ENCODE data around the gene BRICD5.
"Not testable (repeated sequence)": the region's sequence is repeated elsewhere in the genome, so short reads cannot be mapped to it uniquely, and the experiment has no call there.

The BRICD5 gene

DNA sequence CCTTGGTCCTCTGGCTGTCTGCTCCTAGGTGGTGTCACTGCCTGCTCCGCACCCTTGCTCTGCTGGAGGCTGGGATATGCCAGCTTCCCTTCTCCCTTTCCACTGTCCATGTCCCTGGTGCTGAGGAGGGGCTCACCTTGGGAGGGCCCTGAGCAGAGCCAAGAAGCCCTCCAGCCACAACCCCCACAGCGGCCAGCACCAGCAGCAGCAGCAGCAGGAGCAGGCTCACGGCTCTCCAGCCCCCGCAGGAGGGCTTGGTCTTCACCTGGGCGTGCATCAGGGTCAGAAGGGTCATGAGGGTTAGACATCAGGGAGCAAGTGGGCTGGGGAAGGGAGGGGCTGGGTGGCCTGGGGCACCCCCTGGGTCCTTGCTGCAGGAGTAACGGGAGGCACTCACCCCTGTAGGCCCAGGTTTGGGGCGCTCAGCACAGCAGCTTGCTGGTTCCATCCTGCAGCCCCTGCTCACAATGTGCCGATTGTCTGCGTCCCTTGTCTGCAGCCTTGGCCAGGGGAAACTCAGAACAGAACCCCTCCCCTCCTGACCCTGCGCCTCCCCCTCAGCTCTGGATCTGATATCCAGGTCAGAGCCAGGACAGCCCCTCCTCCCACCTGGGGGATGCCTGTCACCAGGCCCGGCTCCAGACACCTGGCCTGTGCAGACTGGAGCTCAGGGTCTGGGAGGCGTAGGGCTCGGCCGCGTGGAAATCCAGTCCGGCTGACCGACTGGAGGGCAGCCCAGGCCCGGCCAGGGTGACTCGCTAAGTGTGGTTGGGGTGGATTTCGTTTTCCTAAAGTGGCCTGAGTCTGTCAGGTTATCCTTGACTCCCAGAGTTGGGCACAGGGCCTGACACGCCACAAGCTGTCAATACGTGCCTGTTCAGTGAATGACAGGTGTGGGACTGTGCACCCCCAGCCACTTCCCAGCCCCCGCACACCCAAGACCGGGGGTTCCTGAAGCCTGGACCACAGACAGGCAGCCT is at the start of gene BRICD5:
BRICD5 (minus strand) TSS at position 478 of the 980 bp plus-strand sequence; CDS start at position 448, 30 bp downstream.
- no peak for DNase-seq

DNA sequence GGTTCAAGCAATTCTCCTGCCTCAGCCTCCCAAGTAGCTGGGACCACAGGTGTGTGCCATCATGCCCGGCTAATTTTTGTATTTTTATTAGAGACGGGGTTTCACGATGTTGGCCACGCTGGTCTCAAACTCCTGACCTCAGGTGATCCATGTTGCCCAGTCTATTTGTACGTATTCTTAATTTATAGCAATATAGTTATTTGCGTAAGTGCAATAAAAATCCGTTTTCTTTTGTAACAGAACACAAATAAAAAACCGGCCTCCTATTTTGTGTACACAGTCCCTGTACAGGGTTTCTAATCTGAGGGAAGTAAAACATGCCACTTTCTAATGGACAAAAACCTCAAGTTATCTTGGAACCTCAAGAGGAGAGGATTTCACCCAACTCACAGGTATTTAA is 49.6 kb upstream of the BRICD5 start:
- DNase-seq: no peak

DNA sequence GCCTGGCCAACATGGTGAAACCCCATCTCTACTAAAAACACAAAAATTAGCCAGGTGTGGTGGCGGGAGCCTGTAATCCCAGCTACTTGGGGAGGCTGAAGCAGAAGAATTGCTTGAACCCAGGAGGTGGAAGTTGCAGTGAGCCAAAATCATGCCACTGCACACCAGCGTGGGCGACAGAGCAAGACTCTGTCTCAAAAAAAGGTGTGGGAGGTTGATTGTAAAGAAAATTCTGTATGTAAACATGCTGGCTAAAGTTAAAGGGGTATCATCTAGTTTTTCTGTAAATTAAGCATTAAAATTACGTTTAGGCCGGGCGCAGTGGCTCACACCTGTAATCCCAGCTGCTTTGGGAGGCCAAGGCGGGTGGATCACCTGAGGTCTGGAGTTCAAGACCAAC is 47.9 kb upstream of the BRICD5 start:
- not testable (repeated sequence) for DNase-seq

DNA sequence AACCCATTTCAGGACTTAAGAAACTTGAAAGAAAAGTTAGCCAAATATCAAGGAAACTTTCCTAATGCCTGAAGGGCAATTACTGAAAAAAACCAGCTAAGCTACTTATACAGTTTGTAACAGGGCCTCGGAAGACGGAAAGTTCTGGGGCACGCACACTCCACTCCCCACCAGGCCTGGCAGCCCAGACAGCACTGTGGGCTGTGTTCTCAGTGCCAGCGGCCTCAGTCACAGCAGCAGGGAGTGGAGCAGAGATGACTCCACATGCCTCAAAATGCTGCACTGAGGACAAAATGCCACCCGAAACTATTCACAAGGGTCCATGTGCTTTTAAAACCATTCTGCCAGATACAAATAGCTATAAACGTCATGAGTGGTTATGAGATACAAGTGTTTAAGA is 47.1 kb upstream of the BRICD5 start:
- no peak for DNase-seq

DNA sequence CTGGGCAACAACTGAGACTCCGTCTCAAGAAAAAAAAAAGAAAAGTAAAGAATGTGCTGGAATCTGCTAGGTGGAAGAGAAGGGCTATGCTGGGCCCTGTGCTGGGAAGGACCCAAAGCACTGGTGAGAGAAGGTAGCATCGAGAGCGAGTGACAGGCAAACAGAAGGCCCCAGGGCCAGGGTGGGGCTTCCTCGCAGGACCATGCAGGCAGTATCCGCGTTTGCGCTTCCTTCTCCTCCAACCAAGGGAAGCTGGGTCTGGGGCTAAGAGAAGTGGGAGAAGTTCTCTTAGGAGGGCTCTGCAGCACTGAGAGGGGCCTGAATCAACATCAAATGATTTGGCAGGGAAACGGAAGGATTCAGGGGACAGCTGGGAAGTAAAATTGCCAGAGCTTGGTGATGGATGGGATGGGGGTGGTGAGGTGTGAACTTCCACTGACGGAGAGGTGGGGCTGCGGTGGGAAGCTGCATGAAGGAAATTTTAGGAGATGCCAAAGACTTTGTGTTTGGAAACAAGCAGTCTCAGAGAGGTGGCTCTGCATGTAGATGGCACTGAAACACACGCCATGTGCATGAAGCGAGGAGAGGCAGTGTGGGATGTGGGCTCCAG is 46.0 kb upstream of the BRICD5 start:
- no peak for DNase-seq

DNA sequence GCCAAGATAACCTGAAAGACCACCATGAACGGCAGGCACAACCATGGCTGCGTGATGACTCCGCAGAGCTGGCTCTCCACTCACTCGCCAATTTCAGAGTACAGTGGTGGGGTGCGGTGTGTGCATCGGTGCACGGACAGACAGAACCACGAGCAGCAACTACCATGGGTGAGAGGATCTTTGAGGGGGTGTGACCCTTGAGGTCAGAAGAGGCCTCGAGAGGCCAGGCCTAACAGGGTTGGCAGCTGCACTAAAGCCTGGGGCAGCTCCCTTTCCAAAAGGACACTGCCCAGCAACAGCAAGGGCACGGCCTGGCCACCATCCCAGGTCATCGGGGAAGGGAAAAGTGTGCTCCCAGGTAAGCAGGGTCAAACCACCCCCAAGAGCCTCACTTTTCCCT is 42.6 kb upstream of the BRICD5 start:
- DNase-seq: no peak

DNA sequence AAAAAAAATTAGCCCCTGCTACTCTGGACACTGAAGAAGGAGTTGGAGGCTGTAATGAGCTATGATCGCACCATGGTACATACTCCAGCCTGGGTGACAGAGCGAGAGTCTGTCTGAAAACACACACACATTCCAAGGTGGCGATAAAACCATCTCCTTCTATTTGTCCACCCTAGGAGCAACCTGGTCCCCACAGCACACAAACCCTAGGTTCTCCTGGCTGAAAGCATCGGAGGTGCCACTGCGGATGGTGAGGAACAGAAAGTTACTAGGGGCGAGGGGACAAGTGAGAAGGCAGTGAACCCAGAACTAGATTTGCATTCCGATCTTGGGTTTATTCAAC is 42.1 kb upstream of the BRICD5 start:
- DNase-seq: no peak

DNA sequence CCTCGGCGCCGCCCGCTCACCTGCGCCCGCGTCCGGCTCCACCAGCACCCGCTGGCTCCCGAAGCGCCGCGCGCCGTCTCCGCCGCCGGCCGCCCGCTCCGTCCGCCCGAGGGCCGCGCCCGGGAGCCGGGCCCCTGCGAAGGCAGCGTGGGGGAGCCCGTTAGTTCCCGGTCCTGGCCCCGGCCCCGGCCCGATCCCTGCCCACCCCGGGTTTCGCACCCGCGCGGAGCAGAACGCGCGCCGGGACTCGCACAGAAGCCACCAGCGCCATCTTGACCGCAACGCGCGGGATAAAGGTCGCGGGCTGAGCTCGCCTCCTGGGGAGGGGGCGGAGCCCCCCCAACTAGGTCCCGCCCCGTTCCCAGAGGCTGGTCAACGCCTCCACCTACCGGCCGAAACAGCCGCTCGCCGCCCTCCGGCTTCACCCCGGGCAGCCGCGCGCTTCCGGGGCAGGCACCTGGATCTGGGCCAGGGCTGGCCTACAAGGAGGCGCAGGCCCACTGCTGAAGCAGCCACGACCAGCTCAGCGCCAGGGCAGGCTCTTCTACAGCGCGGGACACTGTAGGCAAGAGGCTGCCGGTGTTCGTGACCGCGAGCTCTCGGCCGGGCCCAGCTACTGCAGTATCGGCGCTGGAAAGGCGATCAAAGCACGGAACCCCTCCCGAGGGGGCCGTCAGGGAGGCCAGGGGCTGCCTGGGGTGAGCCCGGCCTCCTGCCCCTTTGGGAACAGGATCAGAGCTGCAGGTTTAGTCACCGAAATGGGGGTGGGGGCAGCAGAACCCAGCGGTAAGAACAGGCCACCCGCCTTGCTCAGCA is 40.8 kb upstream of the BRICD5 start, which contains the start of gene ECI1:
ECI1 (minus strand) TSS at position 292 of the 816 bp plus-strand sequence; CDS start at position 271, 21 bp downstream.
- DNase-seq: peak; percentile 57

DNA sequence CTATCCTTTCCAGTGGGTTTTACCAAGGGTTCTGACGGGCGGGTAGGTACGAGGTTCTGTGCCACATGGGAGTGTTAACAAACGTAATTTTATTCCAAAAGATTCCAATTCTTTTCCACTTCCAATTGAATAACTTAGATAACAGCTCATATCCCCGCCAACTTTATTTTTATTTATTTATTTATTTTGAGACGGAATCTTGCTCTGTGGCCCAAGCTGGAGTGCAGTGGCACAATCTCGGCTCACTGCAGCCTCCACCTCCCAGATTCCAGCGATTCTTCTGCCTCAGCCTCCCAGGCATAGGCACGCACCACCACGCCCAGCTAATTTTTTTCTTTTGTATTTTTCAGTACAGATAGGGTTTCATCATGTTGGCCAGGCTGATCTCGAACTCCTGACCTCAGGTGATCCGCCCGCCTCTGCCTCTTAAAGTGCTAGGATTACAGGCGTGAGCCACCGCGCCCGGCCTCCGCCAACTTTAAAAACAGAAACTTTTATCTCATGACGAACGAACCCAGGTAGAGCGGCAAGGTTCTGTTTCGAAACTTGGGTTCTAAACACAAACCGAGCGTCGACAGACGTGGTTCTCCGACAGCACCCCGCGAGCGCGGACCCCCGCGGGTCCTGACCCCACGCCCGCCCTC is 40.1 kb upstream of the BRICD5 start:
- peak; percentile 57 for DNase-seq

DNA sequence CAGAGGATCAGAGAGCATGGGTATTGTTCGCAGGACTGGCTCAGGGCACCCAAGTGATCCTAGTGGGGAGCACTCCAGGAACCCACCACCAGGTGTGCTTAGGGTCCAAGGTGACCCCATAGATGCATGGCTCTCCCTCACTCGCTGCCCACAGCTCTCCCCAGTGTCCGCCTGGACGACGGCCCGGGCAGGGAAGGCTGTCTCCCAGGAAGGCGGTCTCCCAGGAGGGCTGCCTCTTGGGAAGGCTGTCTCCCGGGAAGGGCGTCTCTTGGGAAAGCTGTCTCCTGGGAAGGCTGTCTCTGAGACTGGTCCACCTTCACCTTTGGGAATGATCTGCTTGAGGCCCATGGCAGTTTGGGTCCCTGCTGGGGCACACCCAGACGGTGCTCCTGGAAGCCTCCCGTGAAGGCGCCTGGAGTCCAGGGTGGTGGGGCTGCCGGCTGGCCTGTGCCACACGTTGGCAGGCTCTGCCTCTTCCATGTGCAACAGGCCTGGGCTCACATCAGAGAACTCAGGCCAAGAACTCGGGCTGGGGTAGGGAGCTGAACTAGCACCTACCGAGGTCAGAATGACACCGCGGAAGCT is 35.7 kb upstream of the BRICD5 start:
- no peak for DNase-seq

DNA sequence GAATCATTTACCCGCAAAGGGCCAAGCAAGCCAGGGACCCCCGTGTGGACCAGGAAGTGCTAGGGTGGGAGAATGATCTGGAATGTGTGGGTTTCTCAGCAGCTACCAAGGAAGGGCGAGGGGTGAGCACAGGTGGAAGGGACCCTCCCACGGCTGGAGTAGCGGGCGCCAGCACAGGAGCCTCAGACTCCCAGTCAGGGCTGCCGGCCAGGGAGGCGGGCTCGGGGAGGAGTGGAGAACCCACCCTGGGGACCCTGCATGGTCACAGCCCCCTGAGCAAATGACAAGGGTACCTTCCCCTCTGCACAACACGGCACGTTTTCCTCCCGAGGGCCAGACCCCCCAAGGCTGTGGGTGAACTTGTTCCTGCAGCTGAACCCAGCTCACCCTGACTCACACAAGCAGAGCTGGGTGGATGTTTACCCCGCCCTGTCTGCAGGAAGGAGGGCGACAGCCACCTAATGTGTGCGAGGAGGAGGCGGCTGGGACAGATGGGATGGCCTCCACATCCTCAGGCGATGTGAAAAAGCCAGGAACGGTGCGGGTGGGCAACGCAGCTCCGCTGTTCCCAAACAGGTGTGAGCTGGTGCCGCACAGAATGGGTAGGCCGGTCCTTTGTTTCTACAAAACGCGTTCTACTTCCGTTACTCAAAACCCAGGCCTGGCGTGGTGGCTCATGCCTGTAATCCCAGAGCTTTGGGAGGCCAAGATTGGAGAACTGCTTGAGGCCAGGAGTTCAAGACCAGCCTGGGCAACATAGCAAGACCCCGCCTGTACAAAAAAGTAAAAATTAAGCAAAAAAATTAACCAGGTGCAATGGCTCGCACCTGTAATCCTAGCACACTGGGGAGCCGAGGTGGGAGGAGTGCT is 34.5 kb upstream of the BRICD5 start:
- no peak for DNase-seq

DNA sequence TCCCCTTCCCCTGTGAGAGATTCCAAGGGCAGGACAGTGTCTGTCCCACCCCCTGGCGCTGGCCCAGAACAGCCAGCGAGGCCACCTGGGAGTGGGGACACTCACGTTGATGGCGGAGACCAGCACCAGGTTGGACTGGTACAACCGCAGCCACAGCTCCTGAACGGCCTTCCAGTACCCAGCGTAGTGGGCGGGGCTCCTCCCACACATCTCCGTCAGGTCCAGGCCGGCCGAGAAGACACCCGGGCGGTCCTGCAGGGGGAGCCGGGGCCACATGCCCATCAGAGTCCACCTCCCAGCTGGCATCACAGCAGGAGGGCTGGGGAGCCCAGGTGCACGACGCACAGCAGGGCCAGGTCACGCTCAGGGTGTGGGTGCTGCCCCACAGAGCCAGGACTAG is 33.6 kb upstream of the BRICD5 start:
- DNase-seq: no peak

DNA sequence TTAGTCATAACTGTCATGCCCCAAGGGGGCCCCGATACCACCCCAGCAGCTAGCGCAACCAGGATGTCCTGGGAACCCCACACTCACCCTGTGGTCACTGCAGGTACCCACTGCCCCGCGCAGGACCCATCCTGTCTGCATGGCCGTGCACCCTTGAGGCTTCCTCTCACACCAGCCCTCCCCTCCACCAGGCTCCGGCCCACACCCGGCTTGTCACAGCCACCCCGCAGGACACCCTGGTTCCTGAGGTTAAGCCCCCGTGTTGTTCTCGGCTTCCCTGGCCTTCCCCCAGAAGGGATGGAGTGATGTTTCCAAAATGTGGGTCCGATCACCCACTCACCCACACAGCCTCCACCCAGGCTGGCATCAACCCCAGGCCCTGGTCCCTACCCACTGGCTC is 33.1 kb upstream of the BRICD5 start:
- no peak for DNase-seq

DNA sequence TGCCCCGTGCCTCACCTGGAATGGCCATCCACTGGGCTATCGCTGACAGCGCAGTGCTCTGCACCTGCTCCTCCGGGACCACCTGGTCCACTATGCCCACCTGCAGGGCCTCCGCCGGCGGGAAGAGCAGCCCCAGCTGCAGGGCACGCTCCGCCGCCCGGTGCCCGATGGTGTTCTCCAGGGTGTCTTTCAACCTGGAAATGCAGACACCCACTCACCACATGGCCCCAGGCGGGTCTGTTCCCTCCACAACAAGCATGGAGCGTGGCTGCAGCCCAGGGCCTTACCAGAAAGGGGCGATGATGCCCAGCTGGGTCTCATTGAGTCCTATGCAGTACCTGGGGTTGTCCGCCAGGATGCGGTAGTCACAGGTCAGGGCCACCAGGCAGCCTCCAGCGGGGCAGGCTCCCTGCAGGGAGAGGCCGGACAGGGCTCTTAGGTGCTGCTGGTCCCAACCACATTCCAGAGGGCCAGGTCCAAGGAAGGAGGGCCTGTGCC is 32.4 kb upstream of the BRICD5 start:
- no peak for DNase-seq

DNA sequence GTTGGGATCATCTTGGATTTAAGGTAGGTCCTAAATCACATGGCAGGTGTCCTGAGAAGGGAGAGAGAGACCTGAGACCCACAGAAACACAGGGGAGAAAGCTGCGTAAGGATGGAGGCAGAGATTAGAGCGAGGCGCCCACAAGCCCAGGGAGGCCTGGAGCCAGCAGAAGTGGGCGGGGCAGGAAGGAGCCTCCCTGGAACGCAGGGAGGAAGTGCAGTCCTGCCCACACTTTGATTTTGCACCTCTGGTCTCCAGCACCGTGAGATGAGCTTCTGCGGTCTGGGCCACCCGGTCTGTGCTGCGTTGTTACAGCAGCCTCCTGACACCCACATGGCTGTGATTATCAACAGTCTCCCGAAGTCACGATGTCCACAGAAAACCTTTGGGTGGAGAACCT is 31.9 kb upstream of the BRICD5 start:
- no peak for DNase-seq

DNA sequence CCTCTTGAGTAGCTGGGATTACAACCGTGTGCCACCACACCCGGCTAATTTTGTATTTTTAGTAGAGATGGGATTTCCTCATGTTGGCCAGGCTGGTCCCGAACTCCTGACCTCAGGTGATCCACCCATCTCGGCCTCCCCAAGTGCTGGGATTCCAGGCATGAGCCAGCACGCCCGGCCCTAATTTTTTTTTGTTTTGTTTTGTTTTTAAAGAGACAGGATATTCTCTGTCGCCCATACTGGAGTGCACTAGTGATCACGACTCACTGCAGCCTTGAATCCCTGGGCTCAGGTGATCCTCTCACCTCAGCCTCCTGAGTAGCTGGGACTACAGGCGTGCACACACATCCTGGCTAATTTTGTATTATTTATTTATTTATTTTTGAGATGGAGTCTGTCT is 29.7 kb upstream of the BRICD5 start:
- DNase-seq: not testable (repeated sequence)

DNA sequence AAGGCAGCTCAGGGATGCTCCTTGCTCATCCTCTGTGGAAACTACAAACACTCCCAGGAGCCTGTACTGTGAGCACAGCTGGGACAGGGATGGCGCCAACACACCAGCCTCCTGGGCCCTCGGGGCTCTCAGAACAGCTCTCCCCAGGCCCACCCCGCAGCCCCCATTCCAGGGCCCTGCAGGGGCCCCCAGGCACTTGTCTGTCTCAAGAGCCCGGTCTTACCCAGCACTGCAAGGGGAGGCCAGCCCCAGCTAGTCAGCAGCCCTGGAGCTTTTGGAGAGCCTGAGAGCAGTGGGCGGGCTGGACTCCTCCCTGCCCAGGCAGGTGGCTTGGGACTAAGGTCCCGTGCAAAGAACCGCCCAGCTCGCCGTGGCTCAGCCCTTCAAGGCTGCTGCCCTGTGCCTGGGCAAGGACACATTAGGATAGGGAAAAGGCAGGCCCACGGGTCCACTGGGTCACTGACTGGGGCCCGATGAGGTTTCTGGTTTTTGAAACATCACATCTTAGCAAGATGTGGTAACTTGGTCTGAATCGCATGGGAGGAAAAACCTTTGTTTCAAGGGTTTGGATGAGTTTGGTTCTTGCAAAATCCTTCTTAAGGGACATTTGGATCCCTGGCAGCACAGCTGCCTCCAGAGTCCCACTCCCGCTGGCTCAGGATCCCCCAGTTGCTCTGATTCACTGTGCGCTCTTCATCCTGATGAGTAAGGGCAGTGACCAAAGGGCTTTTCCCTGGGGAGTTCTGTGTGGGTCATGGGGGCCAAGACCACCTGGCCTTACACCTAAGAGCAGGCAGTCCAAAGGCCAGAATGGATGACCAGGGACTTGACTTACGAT is 28.4 kb upstream of the BRICD5 start:
- no peak for DNase-seq

DNA sequence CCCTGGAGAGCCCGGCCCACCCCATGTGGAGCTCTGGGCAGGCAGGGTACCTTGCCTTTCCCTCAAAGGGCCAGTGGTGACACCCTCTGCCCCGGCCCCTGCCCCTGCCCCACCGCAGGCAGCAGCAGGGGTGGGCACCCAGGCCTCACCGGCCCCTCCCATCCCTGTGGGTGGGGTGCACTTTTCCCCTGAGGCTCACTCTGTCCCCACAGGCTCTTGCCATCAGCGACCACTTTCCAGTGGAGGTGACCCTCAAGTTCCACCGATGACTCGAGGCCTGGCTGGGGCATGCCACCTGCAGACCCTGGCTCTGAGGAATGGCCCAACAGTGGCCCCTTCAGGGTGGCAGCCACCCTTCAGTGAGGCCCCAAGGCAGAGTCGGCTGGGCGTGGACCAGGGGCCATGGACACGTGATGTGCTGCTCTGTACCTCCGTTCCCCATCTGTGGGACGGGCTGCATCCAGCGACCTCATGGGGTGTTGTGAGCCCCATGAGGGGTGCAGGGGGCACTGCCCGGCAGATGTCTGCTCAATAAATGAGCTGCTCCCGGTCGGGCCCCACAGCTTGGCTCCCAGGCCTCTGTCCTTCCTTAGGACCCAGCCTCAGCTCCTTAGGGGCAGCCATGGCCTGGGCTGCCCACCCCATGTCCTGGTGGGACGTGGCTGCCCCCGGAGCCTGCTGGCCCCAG is 27.6 kb upstream of the BRICD5 start:
- no peak for DNase-seq

DNA sequence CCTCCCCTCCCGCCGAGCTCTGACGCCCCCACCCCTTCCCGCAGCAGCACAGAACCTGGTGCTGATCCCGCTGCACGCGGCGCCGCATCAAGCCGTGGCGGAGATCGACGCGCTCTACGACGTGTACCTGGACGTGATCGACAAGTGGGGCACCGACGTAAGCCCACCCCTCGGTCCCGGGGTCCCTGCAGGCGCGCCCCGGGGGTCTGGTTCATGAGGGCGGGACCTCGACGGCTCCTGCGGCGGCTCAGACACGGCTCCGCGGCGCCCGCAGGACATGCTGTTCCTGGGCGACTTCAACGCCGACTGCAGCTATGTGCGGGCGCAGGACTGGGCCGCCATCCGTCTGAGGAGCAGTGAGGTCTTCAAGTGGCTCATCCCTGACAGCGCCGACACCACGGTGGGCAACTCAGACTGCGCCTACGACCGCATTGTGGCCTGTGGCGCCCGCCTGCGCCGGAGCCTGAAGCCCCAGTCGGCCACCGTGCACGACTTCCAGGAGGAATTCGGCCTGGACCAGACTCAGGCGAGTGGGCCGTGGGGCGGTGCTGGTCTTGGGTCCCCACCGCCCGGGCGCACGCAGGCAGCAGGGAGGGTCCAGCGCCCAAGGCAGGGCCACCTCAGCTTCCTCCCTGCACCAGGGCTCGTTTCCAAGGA is 27.0 kb upstream of the BRICD5 start:
- DNase-seq: no peak
